ENCODE measurements around the gene IL34.

DNA sequence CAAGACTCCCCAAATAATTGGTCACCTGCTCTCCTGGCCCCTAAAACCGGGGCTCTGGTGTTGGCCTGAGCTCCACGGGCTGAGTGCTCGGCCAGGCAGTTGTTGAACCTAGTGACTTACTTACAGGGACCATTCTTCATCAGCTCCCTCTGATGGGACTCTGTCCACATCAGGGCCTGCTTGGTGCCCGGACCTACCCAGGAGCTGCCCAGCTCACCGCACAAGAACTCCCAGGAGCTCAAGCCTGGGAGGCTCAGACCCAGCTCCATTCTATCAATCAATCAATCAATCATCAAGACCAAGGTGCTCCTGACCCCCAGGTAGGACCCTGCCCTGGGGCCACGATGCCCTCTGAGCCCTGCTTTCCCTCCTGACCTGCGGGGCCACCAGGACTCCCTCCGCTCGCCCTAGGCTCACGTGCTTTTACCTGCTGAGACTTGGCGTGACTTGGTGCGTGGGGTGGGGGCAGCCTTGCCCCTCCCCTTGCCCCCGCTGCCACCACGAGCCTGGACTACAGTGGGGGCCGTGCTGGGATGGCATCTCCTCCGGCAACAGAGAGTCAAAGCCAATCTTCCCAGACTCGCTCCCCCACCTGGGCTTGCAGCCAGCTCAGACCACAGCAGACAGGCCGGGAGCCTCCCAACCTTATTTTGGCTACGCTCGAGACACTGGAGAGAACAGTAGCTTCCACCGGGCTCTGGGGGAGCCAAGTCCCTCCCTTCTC, 15.7 kb downstream of the IL34 start:
- TF ChIP-seq TBL1XR1 (IDR thresholded peaks at IDR 0.05; ENCODE audit: borderline replicate concordance, low read length, partially characterized antibody) (no peak), NR2F1 (CRISPR knock-in tag; IDR thresholded peaks at IDR 0.05) (no peak), CHD2 (IDR thresholded peaks at IDR 0.05; ENCODE audit: low read depth, low read length) (no peak), CBX5 (CRISPR knock-in tag; IDR thresholded peaks at IDR 0.05; ENCODE audit: borderline replicate concordance) (no peak), ZNF746 (CRISPR knock-in tag; IDR thresholded peaks at IDR 0.05) (no peak), STAG1 (CRISPR knock-in tag; IDR thresholded peaks at IDR 0.05) (no peak), ZSCAN30 (CRISPR knock-in tag; IDR thresholded peaks at IDR 0.05) (no peak), TAF1 (CRISPR knock-in tag; IDR thresholded peaks at IDR 0.05) (no peak), POLR2A (IDR thresholded peaks at IDR 0.05; ENCODE audit: insufficient read depth in 1 of 2, low read depth in 2 of 2, low read length in 2 of 2) (peak; percentile 27 to 59; a peak in 2 of 4 replicates)
- TF ChIP-seq, protein P1, sequence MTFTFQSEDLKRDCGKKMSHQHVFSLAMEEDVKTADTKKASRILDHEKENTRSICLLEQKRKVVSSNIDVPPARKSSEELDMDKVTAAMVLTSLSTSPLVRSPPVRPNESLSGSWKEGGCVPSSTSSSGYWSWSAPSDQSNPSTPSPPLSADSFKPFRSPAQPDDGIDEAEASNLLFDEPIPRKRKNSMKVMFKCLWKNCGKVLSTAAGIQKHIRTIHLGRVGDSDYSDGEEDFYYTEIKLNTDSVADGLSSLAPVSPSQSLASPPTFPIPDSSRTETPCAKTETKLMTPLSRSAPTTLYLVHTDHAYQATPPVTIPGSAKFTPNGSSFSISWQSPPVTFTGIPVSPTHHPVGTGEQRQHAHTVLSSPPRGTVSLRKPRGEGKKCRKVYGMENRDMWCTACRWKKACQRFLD (CRISPR knock-in tag; IDR thresholded peaks at IDR 0.05; ENCODE audit: borderline replicate concordance): no peak
- TF ChIP-seq, protein P2, sequence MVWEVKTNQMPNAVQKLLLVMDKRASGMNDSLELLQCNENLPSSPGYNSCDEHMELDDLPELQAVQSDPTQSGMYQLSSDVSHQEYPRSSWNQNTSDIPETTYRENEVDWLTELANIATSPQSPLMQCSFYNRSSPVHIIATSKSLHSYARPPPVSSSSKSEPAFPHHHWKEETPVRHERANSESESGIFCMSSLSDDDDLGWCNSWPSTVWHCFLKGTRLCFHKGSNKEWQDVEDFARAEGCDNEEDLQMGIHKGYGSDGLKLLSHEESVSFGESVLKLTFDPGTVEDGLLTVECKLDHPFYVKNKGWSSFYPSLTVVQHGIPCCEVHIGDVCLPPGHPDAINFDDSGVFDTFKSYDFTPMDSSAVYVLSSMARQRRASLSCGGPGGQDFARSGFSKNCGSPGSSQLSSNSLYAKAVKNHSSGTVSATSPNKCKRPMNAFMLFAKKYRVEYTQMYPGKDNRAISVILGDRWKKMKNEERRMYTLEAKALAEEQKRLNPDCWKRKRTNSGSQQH (CRISPR knock-in tag; IDR thresholded peaks at IDR 0.05; ENCODE audit: low read depth): no peak
- TF ChIP-seq, protein P3, sequence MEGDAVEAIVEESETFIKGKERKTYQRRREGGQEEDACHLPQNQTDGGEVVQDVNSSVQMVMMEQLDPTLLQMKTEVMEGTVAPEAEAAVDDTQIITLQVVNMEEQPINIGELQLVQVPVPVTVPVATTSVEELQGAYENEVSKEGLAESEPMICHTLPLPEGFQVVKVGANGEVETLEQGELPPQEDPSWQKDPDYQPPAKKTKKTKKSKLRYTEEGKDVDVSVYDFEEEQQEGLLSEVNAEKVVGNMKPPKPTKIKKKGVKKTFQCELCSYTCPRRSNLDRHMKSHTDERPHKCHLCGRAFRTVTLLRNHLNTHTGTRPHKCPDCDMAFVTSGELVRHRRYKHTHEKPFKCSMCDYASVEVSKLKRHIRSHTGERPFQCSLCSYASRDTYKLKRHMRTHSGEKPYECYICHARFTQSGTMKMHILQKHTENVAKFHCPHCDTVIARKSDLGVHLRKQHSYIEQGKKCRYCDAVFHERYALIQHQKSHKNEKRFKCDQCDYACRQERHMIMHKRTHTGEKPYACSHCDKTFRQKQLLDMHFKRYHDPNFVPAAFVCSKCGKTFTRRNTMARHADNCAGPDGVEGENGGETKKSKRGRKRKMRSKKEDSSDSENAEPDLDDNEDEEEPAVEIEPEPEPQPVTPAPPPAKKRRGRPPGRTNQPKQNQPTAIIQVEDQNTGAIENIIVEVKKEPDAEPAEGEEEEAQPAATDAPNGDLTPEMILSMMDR (CRISPR knock-in tag; IDR thresholded peaks at IDR 0.05): no peak
- TF ChIP-seq, protein P4, sequence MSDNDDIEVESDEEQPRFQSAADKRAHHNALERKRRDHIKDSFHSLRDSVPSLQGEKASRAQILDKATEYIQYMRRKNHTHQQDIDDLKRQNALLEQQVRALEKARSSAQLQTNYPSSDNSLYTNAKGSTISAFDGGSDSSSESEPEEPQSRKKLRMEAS (IDR thresholded peaks at IDR 0.05): peak; percentile 22; the same call in 1 of the 2 replicates
